HepG2 (cell line): Measurements from ENCODE around the gene PPP1R27. TPM values are rescaled to one million over a fixed set of nuclear protein-coding genes. Genes with fewer than 3 reads are reported as not detected.
A peak's percentile ranks its signal among the peaks of the same experiment; 100 is the strongest.

Experiments used
- HES4 ChIP-seq: sonication (generic); formaldehyde crosslinking; IDR thresholded peaks from 2 replicates; pipeline ENCODE4 v1.9.0; 2021; ENCODE audit warnings: mild to moderate bottlenecking, missing genetic modification reagents, borderline replicate concordance
- KAT2B ChIP-seq: fragments of 150-350 bp; IDR thresholded peaks from 2 replicates; pipeline ENCODE4 v1.6.1; 2014; ENCODE audit warnings: low read depth, low read length, borderline replicate concordance
- KLF12 ChIP-seq: sonication (generic); formaldehyde crosslinking; IDR thresholded peaks from 2 replicates; pipeline ENCODE4 v1.4.0; 2020; ENCODE audit warnings: missing genetic modification reagents, borderline replicate concordance
- MED13 ChIP-seq: sonication (generic); formaldehyde crosslinking; IDR thresholded peaks from 2 replicates; pipeline ENCODE4 v1.5.0; 2020; ENCODE audit warnings: missing genetic modification reagents
- NCOR1 ChIP-seq: fragments of 200-600 bp; sonication (generic); IDR thresholded peaks from 2 replicates; pipeline ENCODE4 v1.7.0; 2017; ENCODE audit warnings: antibody characterized with exemption, low read length, borderline replicate concordance
- NPAS2 ChIP-seq: sonication (generic); formaldehyde crosslinking; IDR thresholded peaks from 2 replicates; pipeline ENCODE4 v1.8.0; 2022; ENCODE audit warnings: mild to moderate bottlenecking, missing genetic modification reagents, borderline replicate concordance
- SATB2 ChIP-seq: sonication (generic); formaldehyde crosslinking; IDR thresholded peaks from 2 replicates; pipeline ENCODE4 v1.5.0; 2020; ENCODE audit warnings: missing genetic modification reagents
- SMARCE1 ChIP-seq: fragments of 450-650 bp; IDR thresholded peaks from 2 replicates; pipeline ENCODE4 v1.6.1; 2017; ENCODE audit warnings: borderline replicate concordance
- SP5 ChIP-seq: IDR thresholded peaks from 2 replicates; pipeline ENCODE4 v1.6.1; 2016; ENCODE audit warnings: low read depth, borderline replicate concordance
- TAF1 ChIP-seq: sonication (generic); formaldehyde crosslinking; IDR thresholded peaks from 2 replicates; pipeline ENCODE4 v1.4.0; 2020; ENCODE audit warnings: missing genetic modification reagents
- ZNF496 ChIP-seq: sonication (generic); formaldehyde crosslinking; IDR thresholded peaks from 2 replicates; pipeline ENCODE4 v1.8.1; 2023; ENCODE audit warnings: mild to moderate bottlenecking, moderate library complexity, missing genetic modification reagents; ENCODE audit not compliant: insufficient replicate concordance
- ZNF563 ChIP-seq: sonication (generic); formaldehyde crosslinking; IDR thresholded peaks from 2 replicates; pipeline ENCODE4 v1.8.0; 2022; ENCODE audit warnings: mild to moderate bottlenecking, moderate library complexity, missing genetic modification reagents
- ZNF761 ChIP-seq: sonication (generic); formaldehyde crosslinking; conservative IDR thresholded peaks from 2 replicates; pipeline ENCODE4 v1.4.0; 2020; ENCODE audit warnings: mild to moderate bottlenecking, missing genetic modification reagents
- polyA plus RNA-seq, 8 experiments: library from polyadenylated mRNA; depleted of rRNA in 3 of 8; stranded (reverse) in 7 of 8; unstranded in 1 of 8; fragments of >200 nt; fragmentation: Illumina TruSeq in 4 of 8; extraction: Trizol in 4 of 8; gene quantifications; 2 replicates each; pipeline versions ENCODE4 v1.2.1 to v1.2.3, GENCODE V29; 2011 to 2016; ENCODE audit warnings: low read depth in 4 of 8, missing spikeins in 1 of 8, mixed read lengths in 1 of 8; ENCODE audit not compliant: insufficient read depth in 1 of 8
- total RNA-seq, 5 experiments: library from RNA; depleted of rRNA; stranded (reverse); fragments of >200 nt; fragmentation: Illumina TruSeq; extraction: Trizol; gene quantifications; 2 replicates each; pipeline ENCODE4 v1.2.3, GENCODE V29; 2016; ENCODE audit warnings: low read depth in 1 of 5
- TF ChIP-seq, protein P1 (sequence below): IDR thresholded peaks from 2 replicates; pipeline ENCODE4 v1.6.1; 2016; ENCODE audit warnings: missing compliant biosample characterization, missing genetic modification reagents, borderline replicate concordance
- TF ChIP-seq, protein P2 (sequence below): sonication (generic); formaldehyde crosslinking; IDR thresholded peaks from 2 replicates; pipeline ENCODE4 v1.5.0; 2020; ENCODE audit warnings: missing genetic modification reagents, mild to moderate bottlenecking, borderline replicate concordance
- TF ChIP-seq, protein P3 (sequence below): sonication (generic); formaldehyde crosslinking; IDR thresholded peaks from 2 replicates; pipeline ENCODE4 v1.4.0; 2020; ENCODE audit warnings: missing genetic modification reagents
- TF ChIP-seq, protein P4 (sequence below): sonication (generic); formaldehyde crosslinking; IDR thresholded peaks from 2 replicates; pipeline ENCODE4 v1.8.0; 2022; ENCODE audit warnings: mild to moderate bottlenecking, missing genetic modification reagents, borderline replicate concordance
- TF ChIP-seq, protein P5 (sequence below), 2 experiments: fragments of 450-650 bp in 1 of 2; sonication (generic) in 1 of 2; formaldehyde crosslinking; IDR thresholded peaks; 2 replicates each; pipeline versions ENCODE4 v1.5.0 to v1.8.0; 2020 to 2022; ENCODE audit warnings: mild to moderate bottlenecking in 1 of 2, missing genetic modification reagents in 1 of 2
- TF ChIP-seq, protein P6 (sequence below): sonication (generic); formaldehyde crosslinking; IDR thresholded peaks from 2 replicates; pipeline ENCODE4 v1.8.0; 2022; ENCODE audit warnings: missing genetic modification reagents, low read depth, mild to moderate bottlenecking, borderline replicate concordance
- TF ChIP-seq, protein P7 (sequence below): IDR thresholded peaks from 2 replicates; pipeline ENCODE4 v1.6.1; 2016

PPP1R27 gene
- total and polyA plus RNA-seq, 2 of the 13 experiments (the other 11 are each of a cell fraction or from before 2014, with no cell fraction given), result 0.17 to 1.00 TPM

DNA sequence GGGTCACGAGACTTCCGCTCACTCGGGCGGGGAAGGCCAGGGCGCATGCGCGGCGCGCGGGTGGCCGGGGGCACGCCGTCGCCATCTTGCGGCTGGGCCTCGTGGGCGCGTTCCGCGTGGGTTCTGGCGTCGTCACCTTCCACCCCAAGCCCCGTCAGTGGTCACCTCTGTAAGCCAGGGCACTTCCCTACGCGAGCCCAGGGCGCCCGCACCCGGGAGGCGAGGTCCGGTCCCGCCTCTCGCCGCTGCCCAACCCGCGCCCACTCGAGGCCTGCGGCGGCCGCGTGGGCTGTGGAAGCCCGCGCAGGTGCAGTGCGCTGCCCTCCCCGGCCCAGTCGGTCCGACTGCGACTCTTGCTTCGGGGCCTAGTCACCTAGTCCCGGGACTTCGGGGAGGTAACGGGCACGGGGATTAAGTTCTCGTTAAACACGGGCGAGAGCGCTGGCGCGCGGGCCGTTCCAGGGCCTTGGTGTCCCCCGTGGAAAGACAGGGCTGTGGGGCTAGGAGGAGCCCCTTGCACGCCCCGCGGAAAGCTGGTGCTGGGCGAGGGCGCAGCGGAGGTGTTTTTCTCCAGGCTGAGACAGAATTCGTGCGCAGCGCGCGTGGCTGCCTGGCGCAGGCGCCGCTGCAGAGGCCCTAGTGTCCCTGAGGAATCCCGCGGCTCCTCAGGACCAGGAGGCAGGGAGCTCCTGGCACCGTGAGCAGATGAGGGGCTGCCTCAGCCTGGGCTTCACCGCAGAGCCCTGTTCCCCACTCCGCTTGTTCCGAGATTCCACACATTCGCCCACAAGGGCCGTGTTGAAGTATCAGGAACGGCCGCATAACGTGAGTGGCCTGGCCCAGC lies 36.8 kb upstream of the PPP1R27 start (continued):
- TF ChIP-seq ZNF761 (CRISPR knock-in tag) (peak; percentile 92), HES4 (CRISPR knock-in tag) (peak; percentile 99), TAF1 (CRISPR knock-in tag) (peak; percentile 83), SP5 (CRISPR knock-in tag) (peak; percentile 75; the same call in 1 of the 2 replicates), KLF12 (peak; percentile 72), SMARCE1 (no peak), ZNF496 (CRISPR knock-in tag) (no peak), ZNF563 (CRISPR knock-in tag) (peak; percentile 99; the same call in 1 of the 2 replicates), KAT2B (no peak), SATB2 (CRISPR knock-in tag) (peak; percentile 83), NCOR1 (no peak), NPAS2 (CRISPR knock-in tag) (0 out of 2 replicates have a peak, but pooled peaks have one; percentile 54), MED13 (CRISPR knock-in tag) (no peak)
- TF ChIP-seq, protein P1, sequence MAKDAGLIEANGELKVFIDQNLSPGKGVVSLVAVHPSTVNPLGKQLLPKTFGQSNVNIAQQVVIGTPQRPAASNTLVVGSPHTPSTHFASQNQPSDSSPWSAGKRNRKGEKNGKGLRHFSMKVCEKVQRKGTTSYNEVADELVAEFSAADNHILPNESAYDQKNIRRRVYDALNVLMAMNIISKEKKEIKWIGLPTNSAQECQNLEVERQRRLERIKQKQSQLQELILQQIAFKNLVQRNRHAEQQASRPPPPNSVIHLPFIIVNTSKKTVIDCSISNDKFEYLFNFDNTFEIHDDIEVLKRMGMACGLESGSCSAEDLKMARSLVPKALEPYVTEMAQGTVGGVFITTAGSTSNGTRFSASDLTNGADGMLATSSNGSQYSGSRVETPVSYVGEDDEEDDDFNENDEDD (CRISPR knock-in tag), result peak; percentile 96
- TF ChIP-seq, protein P2, sequence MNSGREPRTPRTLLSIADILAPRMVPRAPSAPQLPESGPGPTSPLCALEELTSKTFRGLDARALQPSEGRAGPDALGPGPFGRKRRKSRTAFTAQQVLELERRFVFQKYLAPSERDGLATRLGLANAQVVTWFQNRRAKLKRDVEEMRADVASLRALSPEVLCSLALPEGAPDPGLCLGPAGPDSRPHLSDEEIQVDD (CRISPR knock-in tag), result peak; percentile 99; the same call in 1 of the 2 replicates
- TF ChIP-seq, protein P3, sequence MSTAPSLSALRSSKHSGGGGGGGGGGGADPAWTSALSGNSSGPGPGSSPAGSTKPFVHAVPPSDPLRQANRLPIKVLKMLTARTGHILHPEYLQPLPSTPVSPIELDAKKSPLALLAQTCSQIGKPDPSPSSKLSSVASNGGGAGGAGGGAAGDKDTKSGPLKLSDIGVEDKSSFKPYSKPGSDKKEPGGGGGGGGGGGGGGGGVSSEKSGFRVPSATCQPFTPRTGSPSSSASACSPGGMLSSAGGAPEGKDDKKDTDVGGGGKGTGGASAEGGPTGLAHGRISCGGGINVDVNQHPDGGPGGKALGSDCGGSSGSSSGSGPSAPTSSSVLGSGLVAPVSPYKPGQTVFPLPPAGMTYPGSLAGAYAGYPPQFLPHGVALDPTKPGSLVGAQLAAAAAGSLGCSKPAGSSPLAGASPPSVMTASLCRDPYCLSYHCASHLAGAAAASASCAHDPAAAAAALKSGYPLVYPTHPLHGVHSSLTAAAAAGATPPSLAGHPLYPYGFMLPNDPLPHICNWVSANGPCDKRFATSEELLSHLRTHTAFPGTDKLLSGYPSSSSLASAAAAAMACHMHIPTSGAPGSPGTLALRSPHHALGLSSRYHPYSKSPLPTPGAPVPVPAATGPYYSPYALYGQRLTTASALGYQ (CRISPR knock-in tag), result 0 out of 2 replicates have a peak, but pooled peaks have one; percentile 14
- TF ChIP-seq, protein P4, sequence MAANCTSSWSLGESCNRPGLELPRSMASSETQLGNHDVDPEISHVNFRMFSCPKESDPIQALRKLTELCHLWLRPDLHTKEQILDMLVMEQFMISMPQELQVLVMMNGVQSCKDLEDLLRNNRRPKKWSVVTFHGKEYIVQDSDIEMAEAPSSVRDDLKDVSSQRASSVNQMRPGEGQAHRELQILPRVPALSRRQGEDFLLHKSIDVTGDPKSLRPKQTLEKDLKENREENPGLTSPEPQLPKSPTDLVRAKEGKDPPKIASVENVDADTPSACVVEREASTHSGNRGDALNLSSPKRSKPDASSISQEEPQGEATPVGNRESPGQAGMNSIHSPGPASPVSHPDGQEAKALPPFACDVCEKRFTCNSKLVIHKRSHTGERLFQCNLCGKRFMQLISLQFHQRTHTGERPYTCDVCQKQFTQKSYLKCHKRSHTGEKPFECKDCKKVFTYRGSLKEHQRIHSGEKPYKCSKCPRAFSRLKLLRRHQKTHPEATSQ (CRISPR knock-in tag), result 0 out of 2 replicates have a peak, but pooled peaks have one; percentile 13
- TF ChIP-seq, protein P5, sequence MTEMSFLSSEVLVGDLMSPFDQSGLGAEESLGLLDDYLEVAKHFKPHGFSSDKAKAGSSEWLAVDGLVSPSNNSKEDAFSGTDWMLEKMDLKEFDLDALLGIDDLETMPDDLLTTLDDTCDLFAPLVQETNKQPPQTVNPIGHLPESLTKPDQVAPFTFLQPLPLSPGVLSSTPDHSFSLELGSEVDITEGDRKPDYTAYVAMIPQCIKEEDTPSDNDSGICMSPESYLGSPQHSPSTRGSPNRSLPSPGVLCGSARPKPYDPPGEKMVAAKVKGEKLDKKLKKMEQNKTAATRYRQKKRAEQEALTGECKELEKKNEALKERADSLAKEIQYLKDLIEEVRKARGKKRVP (CRISPR knock-in tag; IDR thresholded peaks at IDR 0.05), result peak in 1 of 2 experiments; percentile 56; a peak in 1 of 4 replicates
- TF ChIP-seq, protein P6, sequence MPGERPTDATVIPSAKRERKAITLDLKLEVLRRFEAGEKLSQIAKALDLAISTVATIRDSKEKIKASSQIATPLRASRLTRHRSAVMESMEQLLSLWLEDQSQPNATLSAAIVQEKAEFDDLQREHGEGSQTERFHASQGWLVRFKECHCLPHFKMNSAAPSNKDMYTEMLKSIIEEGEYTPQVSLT (CRISPR knock-in tag), result no peak; the same call in 1 of the 2 replicates
- TF ChIP-seq, protein P7, sequence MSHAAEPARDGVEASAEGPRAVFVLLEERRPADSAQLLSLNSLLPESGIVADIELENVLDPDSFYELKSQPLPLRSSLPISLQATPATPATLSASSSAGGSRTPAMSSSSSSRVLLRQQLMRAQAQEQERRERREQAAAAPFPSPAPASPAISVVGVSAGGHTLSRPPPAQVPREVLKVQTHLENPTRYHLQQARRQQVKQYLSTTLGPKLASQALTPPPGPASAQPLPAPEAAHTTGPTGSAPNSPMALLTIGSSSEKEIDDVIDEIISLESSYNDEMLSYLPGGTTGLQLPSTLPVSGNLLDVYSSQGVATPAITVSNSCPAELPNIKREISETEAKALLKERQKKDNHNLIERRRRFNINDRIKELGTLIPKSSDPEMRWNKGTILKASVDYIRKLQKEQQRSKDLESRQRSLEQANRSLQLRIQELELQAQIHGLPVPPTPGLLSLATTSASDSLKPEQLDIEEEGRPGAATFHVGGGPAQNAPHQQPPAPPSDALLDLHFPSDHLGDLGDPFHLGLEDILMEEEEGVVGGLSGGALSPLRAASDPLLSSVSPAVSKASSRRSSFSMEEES (CRISPR knock-in tag), result peak; percentile 97
